Muscle layer of colon (tissue), 2 donors: ENCODE measurements around the gene FASTK.

Experiments
- H3K27ac ChIP-seq: one replicate; pipeline ENCODE4 v1.7.0; 2013; ENCODE audit warnings: low read depth, mild to moderate bottlenecking, low read length, moderate library complexity
- H3K27me3 ChIP-seq, 2 donors: one replicate each; pipeline ENCODE4 v1.7.0; 2013; ENCODE audit warnings: low read length in 2 of 2, mild to moderate bottlenecking in 2 of 2; ENCODE audit not compliant: insufficient read depth in 2 of 2, control insufficient read depth in 1 of 2
- H3K36me3 ChIP-seq: one replicate; pipeline ENCODE4 v1.7.0; 2013; ENCODE audit warnings: mild to moderate bottlenecking, low read length; ENCODE audit not compliant: insufficient read depth
- H3K4me1 ChIP-seq: one replicate; pipeline ENCODE4 v1.7.0; 2013; ENCODE audit warnings: mild to moderate bottlenecking, low read length; ENCODE audit not compliant: insufficient read depth
- H3K4me3 ChIP-seq, 2 donors: one replicate each; pipeline ENCODE4 v1.7.0; 2013; ENCODE audit warnings: low read length in 2 of 2, low read depth in 1 of 2, mild to moderate bottlenecking in 1 of 2, moderate library complexity in 1 of 2
- H3K9ac ChIP-seq: one replicate; pipeline ENCODE4 v1.7.0; 2013; ENCODE audit warnings: low read length
- H3K9me3 ChIP-seq: one replicate; pipeline ENCODE4 v1.7.0; 2013; ENCODE audit warnings: mild to moderate bottlenecking, low read length
- donor health status: abdominal sarcoma.
- donor health status: Adenocarcinoma of cecum.

Gene FASTK

GRCh38 chr7:151075662-151075971 is 5.0 kb downstream of the FASTK start:
- H3K36me3 ChIP-seq = peaks cover 44% of the 10 kb centered on the region
- no peak overlapping the region for H3K4me3 ChIP-seq
- H3K9ac ChIP-seq = no peak overlapping the region
- no peak overlapping the region for H3K27ac ChIP-seq
- H3K4me1 ChIP-seq = peaks cover 28% of the 10 kb centered on the region
- H3K27me3 ChIP-seq = no peaks in the 10 kb centered on the region
- H3K9me3 ChIP-seq = no peaks in the 10 kb centered on the region

- Histone ChIP-seq H3K9ac (no peak overlapping the region), H3K27me3 (no peaks in the 10 kb centered on the region), H3K4me3 (no peak overlapping the region), H3K27ac (no peak overlapping the region), H3K4me1 (peaks cover 28% of the 10 kb centered on the region), H3K9me3 (no peaks in the 10 kb centered on the region), H3K36me3 (peaks cover 50% of the 10 kb centered on the region)
Measured at GRCh38 chr7:151074817-151075661, 5.6 kb downstream of the FASTK start.

- H3K9ac ChIP-seq = no peak overlapping the region
- no peak overlapping the region for H3K27ac ChIP-seq
- H3K4me1 ChIP-seq = peaks cover 18% of the 10 kb centered on the region
- peaks cover 61% of the 10 kb centered on the region for H3K36me3 ChIP-seq
- H3K4me3 ChIP-seq = no peak overlapping the region
- H3K27me3 ChIP-seq = no peaks in the 10 kb centered on the region
- no peaks in the 10 kb centered on the region for H3K9me3 ChIP-seq
Measured at GRCh38 chr7:151073990-151074389, 6.6 kb downstream of the FASTK start.

- Histone ChIP-seq H3K36me3 (peaks cover 79% of the 10 kb centered on the region), H3K4me1 (no peaks in the 10 kb centered on the region), H3K9ac (no peak overlapping the region), H3K4me3 (no peak overlapping the region), H3K27ac (no peak overlapping the region), H3K27me3 (no peaks in the 10 kb centered on the region), H3K9me3 (no peaks in the 10 kb centered on the region)
Measured at GRCh38 chr7:151071032-151071866, 9.4 kb downstream of the FASTK start.

GRCh38 chr7:151070574-151070960 is 10.0 kb downstream of the FASTK start:
- Histone ChIP-seq H3K27ac (no peak overlapping the region), H3K9me3 (no peaks in the 10 kb centered on the region), H3K36me3 (peaks cover 79% of the 10 kb centered on the region), H3K4me1 (no peaks in the 10 kb centered on the region), H3K4me3 (no peak overlapping the region), H3K27me3 (no peaks in the 10 kb centered on the region), H3K9ac (no peak overlapping the region)

- Histone ChIP-seq H3K9ac (no peak overlapping the region), H3K27ac (no peak overlapping the region), H3K27me3 (no peaks in the 10 kb centered on the region), H3K9me3 (no peaks in the 10 kb centered on the region), H3K4me3 (no peak overlapping the region), H3K36me3 (peaks cover 79% of the 10 kb centered on the region), H3K4me1 (no peaks in the 10 kb centered on the region)
Measured at GRCh38 chr7:151069841-151070573, 10.6 kb downstream of the FASTK start.

- H3K27me3 ChIP-seq = no peaks in the 10 kb centered on the region
- H3K9me3 ChIP-seq = no peaks in the 10 kb centered on the region
- H3K36me3 ChIP-seq = peaks cover 70% of the 10 kb centered on the region
- no peak overlapping the region for H3K4me3 ChIP-seq
- no peak overlapping the region for H3K27ac ChIP-seq
- peaks cover 3% of the 10 kb centered on the region for H3K4me1 ChIP-seq
- H3K9ac ChIP-seq = no peak overlapping the region
Measured at GRCh38 chr7:151068069-151068773, 12.4 kb downstream of the FASTK start.

- peaks cover 16% of the 10 kb centered on the region for H3K4me1 ChIP-seq
- H3K9ac ChIP-seq = no peak overlapping the region
- H3K36me3 ChIP-seq = peaks cover 61% of the 10 kb centered on the region
- no peak overlapping the region for H3K4me3 ChIP-seq
- no peaks in the 10 kb centered on the region for H3K9me3 ChIP-seq
- no peaks in the 10 kb centered on the region for H3K27me3 ChIP-seq
- no peak overlapping the region for H3K27ac ChIP-seq
Measured at GRCh38 chr7:151066273-151066974, 14.2 kb downstream of the FASTK start.

- Histone ChIP-seq H3K36me3 (peaks cover 54% of the 10 kb centered on the region), H3K27ac (no peak overlapping the region), H3K4me1 (peaks cover 25% of the 10 kb centered on the region), H3K4me3 (no peak overlapping the region), H3K9me3 (no peaks in the 10 kb centered on the region), H3K9ac (no peak overlapping the region), H3K27me3 (no peaks in the 10 kb centered on the region)
Measured at GRCh38 chr7:151065516-151065915, 15.1 kb downstream of the FASTK start.

- Histone ChIP-seq H3K9ac (no peak overlapping the region), H3K27ac (no peak overlapping the region), H3K9me3 (no peaks in the 10 kb centered on the region), H3K4me3 (no peak overlapping the region), H3K36me3 (peaks cover 49% of the 10 kb centered on the region), H3K27me3 (no peaks in the 10 kb centered on the region), H3K4me1 (peaks cover 27% of the 10 kb centered on the region)
Measured at GRCh38 chr7:151064993-151065392, 15.6 kb downstream of the FASTK start.
